ENCODE measurements around the gene CABLES2. TPM values are rescaled to one million over a fixed set of nuclear protein-coding genes. Genes with fewer than 3 reads are reported as not detected.

The CABLES2 gene
- total RNA-seq, 4 donors from 2014 or later, result 1.1 to 2.4 (median 1.7) TPM

- TF ChIP-seq, protein P1, sequence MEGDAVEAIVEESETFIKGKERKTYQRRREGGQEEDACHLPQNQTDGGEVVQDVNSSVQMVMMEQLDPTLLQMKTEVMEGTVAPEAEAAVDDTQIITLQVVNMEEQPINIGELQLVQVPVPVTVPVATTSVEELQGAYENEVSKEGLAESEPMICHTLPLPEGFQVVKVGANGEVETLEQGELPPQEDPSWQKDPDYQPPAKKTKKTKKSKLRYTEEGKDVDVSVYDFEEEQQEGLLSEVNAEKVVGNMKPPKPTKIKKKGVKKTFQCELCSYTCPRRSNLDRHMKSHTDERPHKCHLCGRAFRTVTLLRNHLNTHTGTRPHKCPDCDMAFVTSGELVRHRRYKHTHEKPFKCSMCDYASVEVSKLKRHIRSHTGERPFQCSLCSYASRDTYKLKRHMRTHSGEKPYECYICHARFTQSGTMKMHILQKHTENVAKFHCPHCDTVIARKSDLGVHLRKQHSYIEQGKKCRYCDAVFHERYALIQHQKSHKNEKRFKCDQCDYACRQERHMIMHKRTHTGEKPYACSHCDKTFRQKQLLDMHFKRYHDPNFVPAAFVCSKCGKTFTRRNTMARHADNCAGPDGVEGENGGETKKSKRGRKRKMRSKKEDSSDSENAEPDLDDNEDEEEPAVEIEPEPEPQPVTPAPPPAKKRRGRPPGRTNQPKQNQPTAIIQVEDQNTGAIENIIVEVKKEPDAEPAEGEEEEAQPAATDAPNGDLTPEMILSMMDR (IDR thresholded peaks at IDR 0.05; ENCODE audit: low read depth), result no peak
These were observed 13.8 kb downstream of the CABLES2 start for GRCh38 chr20:62393335-62393665.

DNA sequence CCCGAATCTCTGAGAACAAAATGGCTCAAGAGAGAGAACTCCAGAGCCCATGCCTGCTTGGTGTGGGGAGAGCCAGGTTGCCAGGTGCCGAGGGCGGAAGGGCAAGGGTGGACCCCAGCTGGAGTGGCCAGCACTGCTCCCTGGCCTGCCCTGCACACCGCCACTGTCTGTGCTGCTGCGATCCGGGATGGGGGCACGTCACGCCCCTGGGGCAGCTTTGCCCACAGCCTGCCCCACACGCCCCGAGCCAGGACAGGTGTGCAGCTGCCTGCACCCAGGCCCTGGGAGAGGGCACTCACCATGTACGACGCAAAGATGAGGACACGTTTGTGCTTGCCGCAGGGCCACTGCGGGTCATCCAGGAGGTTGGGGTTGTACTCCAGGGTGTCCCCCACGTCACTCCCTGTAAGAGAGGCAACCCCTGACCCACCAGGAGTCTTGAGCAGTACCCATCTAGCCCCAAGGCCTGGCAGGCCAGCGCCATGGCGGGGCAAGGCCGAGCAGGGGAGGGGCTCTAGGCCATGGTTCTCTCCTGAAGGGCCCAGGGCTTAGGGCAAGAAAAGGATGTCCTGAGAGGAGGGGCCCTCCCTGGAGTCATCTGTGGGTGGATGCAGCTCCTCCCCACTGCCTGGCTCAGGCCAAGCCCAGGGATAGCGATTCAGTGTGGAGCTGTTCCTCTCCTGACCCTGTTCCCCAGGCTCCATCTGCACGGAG is 14.3 kb downstream of the CABLES2 start:
- TF ChIP-seq, protein P1 (IDR thresholded peaks at IDR 0.05; ENCODE audit: low read depth), result no peak

DNA sequence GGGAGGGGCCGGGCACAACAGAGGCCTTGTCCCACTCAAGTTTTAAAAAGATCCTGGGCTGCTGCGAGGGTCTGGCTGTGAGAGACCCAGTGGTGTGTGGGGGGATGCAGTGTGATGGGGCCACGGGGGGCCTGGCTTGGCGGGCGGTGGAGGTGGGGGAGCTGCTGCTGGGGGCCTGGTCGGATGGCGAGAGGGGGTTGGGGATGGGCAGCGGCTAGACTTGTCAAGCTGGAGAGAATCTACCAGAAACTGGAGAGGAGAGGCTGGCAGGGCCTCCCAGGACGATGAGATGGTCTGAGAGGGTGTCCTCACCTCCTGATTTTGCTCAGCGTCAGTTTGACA is 15.0 kb downstream of the CABLES2 start:
- TF ChIP-seq, protein P1 (IDR thresholded peaks at IDR 0.05; ENCODE audit: low read depth), result no peak

GRCh38 chr20:62391165-62392076 is 15.7 kb downstream of the CABLES2 start:
- TF ChIP-seq, protein P1 (IDR thresholded peaks at IDR 0.05; ENCODE audit: low read depth), result no peak

- TF ChIP-seq, protein P1 (IDR thresholded peaks at IDR 0.05; ENCODE audit: low read depth), result no peak
These were observed 16.5 kb downstream of the CABLES2 start for GRCh38 chr20:62390317-62391164.

DNA sequence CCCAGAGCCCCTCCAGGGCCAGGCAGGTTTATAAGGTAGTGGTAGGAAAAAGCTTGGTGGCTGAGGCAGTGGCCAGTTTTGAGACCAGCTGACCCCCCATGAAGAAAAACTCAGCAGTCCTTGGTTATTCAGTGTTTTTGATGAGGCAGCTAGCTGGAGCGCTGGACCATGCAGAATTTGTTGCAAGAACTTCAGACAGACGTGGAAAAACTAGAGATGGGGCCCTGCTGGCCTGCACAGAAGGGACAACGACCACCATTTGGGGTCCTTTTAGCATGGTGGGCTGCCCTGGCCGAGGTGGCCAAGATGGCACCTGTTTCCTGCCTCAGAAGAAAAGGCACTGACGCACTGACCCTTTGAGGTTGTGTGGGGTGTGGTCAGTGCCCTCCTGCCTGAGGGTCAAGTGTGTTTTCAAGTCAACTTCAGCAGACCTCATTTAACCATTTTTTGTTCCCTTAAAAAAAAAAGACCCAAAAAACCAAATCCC is 17.4 kb downstream of the CABLES2 start:
- TF ChIP-seq, protein P1 (IDR thresholded peaks at IDR 0.05; ENCODE audit: low read depth), result no peak

Measured in subcutaneous adipose tissue (tissue), 4 donors.